Measurements from ENCODE around the gene KRT80. TPM values are rescaled to one million over a fixed set of nuclear protein-coding genes. Genes with fewer than 3 reads are reported as not detected.

The KRT80 gene
- total and polyA plus RNA-seq, 2 of the 13 experiments (the other 11 are each of a cell fraction or from before 2014, with no cell fraction given), result 0.27 to 0.53 TPM

DNA sequence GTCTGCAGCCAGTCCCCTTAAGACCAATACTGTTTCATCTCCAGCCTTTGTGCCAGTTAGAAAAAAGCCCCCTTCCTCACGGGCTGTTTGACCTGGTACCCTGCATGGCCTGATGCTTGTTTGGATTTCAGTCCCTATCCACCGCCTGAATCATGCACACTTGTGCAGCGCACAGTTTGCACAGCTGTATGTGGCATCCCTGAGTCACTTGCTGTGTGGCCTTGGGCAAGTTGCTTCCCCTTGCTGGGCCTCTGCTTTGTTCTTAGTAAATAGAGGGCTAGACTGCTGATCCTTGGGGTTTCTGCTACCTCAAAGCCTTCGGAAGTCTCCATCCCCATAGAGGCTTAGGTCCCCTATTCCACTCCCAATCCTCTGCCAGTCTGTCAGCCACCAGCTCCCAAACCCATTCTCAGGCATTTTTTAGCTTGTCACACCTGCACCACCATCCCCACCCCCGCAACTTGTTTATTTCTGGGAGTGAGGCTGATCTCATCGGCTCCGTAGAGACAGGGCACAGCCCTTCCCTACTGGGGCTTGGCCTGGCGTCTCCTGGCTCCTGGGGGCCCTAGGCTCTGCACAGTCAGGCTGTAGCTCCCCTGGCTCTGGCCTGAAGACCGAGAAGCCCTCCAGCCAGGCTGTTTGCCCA is 8.8 kb downstream of the KRT80 start:
- no peak overlapping the region for H3K4me3 ChIP-seq (replicated peaks in 1 of 3; ENCODE audit: insufficient read depth in 1 of 3, low read depth in 2 of 3, low read length in 3 of 3)
- H2AFZ ChIP-seq (ENCODE audit: low read length), result no peak overlapping the region
- no peak overlapping the region for H3K4me2 ChIP-seq (ENCODE audit: low read depth, low read length)
- H3K9me3 ChIP-seq (ENCODE audit: low read length), result no peaks in the 10 kb centered on the region
- CTCF ChIA-PET (ENCODE audit: low intra/inter-chr PET ratio, low total read pairs), result no interaction called here
- intact Hi-C loops (cut with micrococcal nuclease; ENCODE audit: unreplicated experiment) (no loop called here), in situ Hi-C loops (cut with HindIII; ENCODE audit: extremely low pct_ligation_motif_present, low pct_unique_long_range_greater_than_20kb) (no loop called here)
- POLR2A ChIA-PET, result no interaction called here
- no TSS peak for BruUV-seq (replicated peaks)
- H3K9ac ChIP-seq (ENCODE audit: insufficient read depth, low read depth, low read length), result no peak overlapping the region
- H3K79me2 ChIP-seq (ENCODE audit: insufficient read depth, low read length), result no peaks in the 10 kb centered on the region
- H3K27ac ChIP-seq (ENCODE audit: extremely low read length, insufficient read depth, low read length), result no peak overlapping the region
- no peaks in the 10 kb centered on the region for H4K20me1 ChIP-seq (ENCODE audit: insufficient read depth, low read length)
- no peak for ATAC-seq
- H3K36me3 ChIP-seq (replicated peaks in 1 of 2; ENCODE audit: control insufficient read depth in 1 of 2, insufficient read depth in 2 of 2, low read length in 2 of 2), result no peaks in the 10 kb centered on the region
- FAIRE-seq, result no peak
- TF ChIP-seq ZNF768 (CRISPR knock-in tag; IDR thresholded peaks at IDR 0.05) (peak; percentile 90), NR1H2 (CRISPR knock-in tag; IDR thresholded peaks at IDR 0.05; ENCODE audit: borderline replicate concordance, low read depth) (no peak)
- DNase-seq (ENCODE audit: low spot score), result no peak
- 40% methylated on average over 9 of the region's 9 CpGs for WGBS (ENCODE audit: low lambda C conversion rate)
- no peaks in the 10 kb centered on the region for H3K4me1 ChIP-seq (ENCODE audit: insufficient read depth, low read length)
- peaks cover 0 to 2% of the 10 kb centered on the region in 2 experiments; a peak in 2 of 5 replicates for H3K27me3 ChIP-seq (ENCODE audit: control insufficient read depth in 1 of 2, insufficient read depth in 2 of 2, low read length in 2 of 2)

DNA sequence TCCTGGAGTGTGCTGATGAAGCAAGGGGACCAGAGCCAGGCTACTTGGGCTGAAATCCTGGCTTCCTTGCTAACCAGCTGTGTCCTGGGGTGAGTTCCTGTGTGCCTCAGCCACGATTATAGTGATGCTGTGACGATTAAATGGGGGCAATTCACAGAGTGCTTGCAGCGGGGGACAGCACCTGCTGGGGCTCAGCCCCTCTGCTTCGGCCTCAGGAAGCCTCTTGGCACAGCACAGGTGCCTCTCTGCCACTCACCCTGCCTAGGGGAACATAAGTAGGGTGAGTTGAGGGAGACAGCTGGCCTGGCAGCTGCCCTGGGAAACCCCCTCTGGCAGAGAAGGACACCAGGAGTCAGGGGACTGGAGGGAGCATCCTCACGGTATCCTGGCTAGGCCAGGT is 9.4 kb downstream of the KRT80 start:
- no peaks in the 10 kb centered on the region for H3K36me3 ChIP-seq (replicated peaks in 1 of 2; ENCODE audit: control insufficient read depth in 1 of 2, insufficient read depth in 2 of 2, low read length in 2 of 2)
- ATAC-seq (no peak), DNase-seq (ENCODE audit: low spot score) (no peak), FAIRE-seq (no peak)
- H3K4me3 ChIP-seq (replicated peaks in 1 of 3; ENCODE audit: insufficient read depth in 1 of 3, low read depth in 2 of 3, low read length in 3 of 3), result no peak overlapping the region
- no peak for TF ChIP-seq ZBTB38 (CRISPR knock-in tag; IDR thresholded peaks at IDR 0.05)
- no peak for TF ChIP-seq ZNF670 (CRISPR knock-in tag; IDR thresholded peaks at IDR 0.05; ENCODE audit: borderline replicate concordance)
- no peak for TF ChIP-seq ADNP (CRISPR knock-in tag; IDR thresholded peaks at IDR 0.05)
- no peak for TF ChIP-seq ZNF33A (CRISPR knock-in tag; IDR thresholded peaks at IDR 0.05; ENCODE audit: borderline replicate concordance)
- no peak for TF ChIP-seq ZNF782 (CRISPR knock-in tag; IDR thresholded peaks at IDR 0.05; ENCODE audit: borderline replicate concordance)
- TF ChIP-seq MAFK (conservative IDR thresholded peaks at IDR 0.05 in 1 of 2, IDR thresholded peaks at IDR 0.05 in 1 of 2; ENCODE audit: low read length in 2 of 2), result no peak
- no peak for TF ChIP-seq SRF (IDR thresholded peaks at IDR 0.05; ENCODE audit: low read depth, low read length)
- TF ChIP-seq ZNF207 (IDR thresholded peaks at IDR 0.05; ENCODE audit: borderline replicate concordance), result no peak
- TF ChIP-seq BRCA1 (CRISPR knock-in tag; IDR thresholded peaks at IDR 0.05), result no peak
- TF ChIP-seq POGZ (CRISPR knock-in tag; IDR thresholded peaks at IDR 0.05), result no peak
- TF ChIP-seq TSC22D2 (CRISPR knock-in tag; IDR thresholded peaks at IDR 0.05; ENCODE audit: borderline replicate concordance), result no peak
- H3K4me1 ChIP-seq (ENCODE audit: insufficient read depth, low read length), result no peaks in the 10 kb centered on the region
- H3K9me3 ChIP-seq (ENCODE audit: low read length), result no peaks in the 10 kb centered on the region
- H3K27ac ChIP-seq (ENCODE audit: extremely low read length, insufficient read depth, low read length), result no peak overlapping the region
- no TSS peak for BruUV-seq (replicated peaks)
- ChIA-PET CTCF (ENCODE audit: low intra/inter-chr PET ratio, low total read pairs) (no interaction called here), POLR2A (no interaction called here)
- intact Hi-C loops (cut with micrococcal nuclease; ENCODE audit: unreplicated experiment) (no loop called here), in situ Hi-C loops (cut with HindIII; ENCODE audit: extremely low pct_ligation_motif_present, low pct_unique_long_range_greater_than_20kb) (no loop called here)
- peaks cover 0 to 2% of the 10 kb centered on the region in 2 experiments; a peak in 2 of 5 replicates for H3K27me3 ChIP-seq (ENCODE audit: control insufficient read depth in 1 of 2, insufficient read depth in 2 of 2, low read length in 2 of 2)
- H3K4me2 ChIP-seq (ENCODE audit: low read depth, low read length), result no peak overlapping the region
- WGBS (ENCODE audit: low lambda C conversion rate), result 53% methylated on average over 3 of the region's 5 CpGs
- H3K9ac ChIP-seq (ENCODE audit: insufficient read depth, low read depth, low read length), result no peak overlapping the region
- no peaks in the 10 kb centered on the region for H4K20me1 ChIP-seq (ENCODE audit: insufficient read depth, low read length)
- H3K79me2 ChIP-seq (ENCODE audit: insufficient read depth, low read length), result no peaks in the 10 kb centered on the region
- H2AFZ ChIP-seq (ENCODE audit: low read length), result no peak overlapping the region
